Mesenchymal stem cell (in vitro differentiated cells and primary cell): Measurements from ENCODE around the gene BEND7.
"Not testable (repeated sequence)": the region's sequence is repeated elsewhere in the genome, so short reads cannot be mapped to it uniquely, and the experiment has no call there.

ENCODE experiments used
- DNase-seq: peaks from one replicate; pipeline ENCODE4 v3.0.0-alpha.2; 2013
- H2AFZ ChIP-seq: one replicate; pipeline ENCODE4 v1.6.1; 2013; ENCODE audit warnings: low read depth, mild to moderate bottlenecking, control low read depth, inconsistent platforms, low read length, moderate library complexity
- H2AK5ac ChIP-seq: 2 replicates; pipeline ENCODE4 v1.6.1; 2013; ENCODE audit warnings: low read length, moderate library complexity, mild to moderate bottlenecking, inconsistent platforms; ENCODE audit not compliant: severe bottlenecking
- H2BK120ac ChIP-seq: one replicate; pipeline ENCODE4 v1.6.1; 2013; ENCODE audit warnings: low read depth, mild to moderate bottlenecking, inconsistent platforms, low read length, moderate library complexity
- H2BK12ac ChIP-seq, 2 experiments: one replicate each; pipeline ENCODE4 v1.6.1; 2013; ENCODE audit warnings: inconsistent platforms in 2 of 2, low read length in 2 of 2, mild to moderate bottlenecking in 2 of 2, moderate library complexity in 2 of 2, control low read depth in 1 of 2
- H2BK15ac ChIP-seq: one replicate; pipeline ENCODE4 v1.6.1; 2013; ENCODE audit warnings: mild to moderate bottlenecking, low read depth, inconsistent platforms; ENCODE audit not compliant: poor library complexity, severe bottlenecking
- H2BK5ac ChIP-seq: 2 replicates; pipeline ENCODE4 v1.6.1; 2013; ENCODE audit warnings: low read depth, mild to moderate bottlenecking, low read length, control low read depth, inconsistent platforms; ENCODE audit not compliant: poor library complexity, severe bottlenecking
- H3K14ac ChIP-seq, 2 experiments: one replicate each; pipeline ENCODE4 v1.6.1; 2013; ENCODE audit warnings: inconsistent platforms in 2 of 2, low read length in 2 of 2, control low read depth in 1 of 2, mild to moderate bottlenecking in 1 of 2, moderate library complexity in 1 of 2
- H3K18ac ChIP-seq, 2 experiments: one replicate each; pipeline ENCODE4 v1.6.1; 2013; ENCODE audit warnings: inconsistent platforms in 2 of 2, low read length in 2 of 2, control low read depth in 1 of 2, low read depth in 1 of 2, mild to moderate bottlenecking in 1 of 2
- H3K23ac ChIP-seq, 2 experiments: one replicate each; pipeline ENCODE4 v1.6.1; 2013; ENCODE audit warnings: inconsistent platforms in 2 of 2, low read length in 2 of 2, mild to moderate bottlenecking in 2 of 2, moderate library complexity in 2 of 2, control low read depth in 1 of 2
- H3K27ac ChIP-seq: 2 replicates; pipeline ENCODE4 v1.5.1; 2013; ENCODE audit warnings: mild to moderate bottlenecking, moderate library complexity, low read length, control low read depth, inconsistent platforms; ENCODE audit not compliant: poor library complexity, severe bottlenecking
- H3K27me3 ChIP-seq, 2 experiments: 2 replicates each; pipeline versions ENCODE4 v1.6.1 to v1.7.0; 2013; ENCODE audit warnings: low read length in 2 of 2, mild to moderate bottlenecking in 2 of 2, moderate library complexity in 2 of 2, control low read depth in 1 of 2, inconsistent platforms in 1 of 2; ENCODE audit not compliant: control insufficient read depth in 1 of 2, insufficient read depth in 1 of 2
- H3K36me3 ChIP-seq, 2 experiments: 2 replicates each; pipeline versions ENCODE4 v1.6.1 to v1.7.0; 2013; ENCODE audit warnings: low read length in 2 of 2, control low read depth in 1 of 2, inconsistent platforms in 1 of 2, low read depth in 1 of 2, mild to moderate bottlenecking in 1 of 2; ENCODE audit not compliant: insufficient read depth in 2 of 2, control insufficient read depth in 1 of 2
- H3K4ac ChIP-seq, 2 experiments: one replicate each; pipeline ENCODE4 v1.6.1; 2013; ENCODE audit warnings: inconsistent platforms in 2 of 2, low read length in 2 of 2, mild to moderate bottlenecking in 2 of 2, moderate library complexity in 2 of 2, control low read depth in 1 of 2, low read depth in 1 of 2
- H3K4me1 ChIP-seq: 2 replicates; pipeline ENCODE4 v1.6.1; 2013; ENCODE audit warnings: low read depth, low read length, control low read depth; ENCODE audit not compliant: control insufficient read depth, insufficient read depth
- H3K4me2 ChIP-seq: 2 replicates; pipeline ENCODE4 v1.6.1; 2013; ENCODE audit warnings: low read length, mild to moderate bottlenecking, inconsistent platforms; ENCODE audit not compliant: poor library complexity, severe bottlenecking
- H3K4me3 ChIP-seq, 2 experiments: 2 replicates each; pipeline versions ENCODE4 v1.5.1 to v1.7.0; 2013; ENCODE audit warnings: low read length in 2 of 2, mild to moderate bottlenecking in 2 of 2, control low read depth in 1 of 2, low read depth in 1 of 2; ENCODE audit not compliant: insufficient read depth in 1 of 2
- H3K79me1 ChIP-seq: replicated peaks from 2 replicates; pipeline ENCODE4 v1.6.1; 2013; ENCODE audit warnings: mild to moderate bottlenecking, control low read depth, low read length, inconsistent platforms; ENCODE audit not compliant: poor library complexity, severe bottlenecking
- H3K9ac ChIP-seq: 2 replicates; pipeline ENCODE4 v1.7.0; 2013; ENCODE audit warnings: mild to moderate bottlenecking, low read length, moderate library complexity
- H3K9me3 ChIP-seq: 2 replicates; pipeline ENCODE4 v1.7.0; 2013; ENCODE audit warnings: mild to moderate bottlenecking, low read length; ENCODE audit not compliant: control insufficient read depth
- H4K8ac ChIP-seq: one replicate; pipeline ENCODE4 v1.6.1; 2013; ENCODE audit warnings: inconsistent platforms, mild to moderate bottlenecking, low read length, moderate library complexity
- H4K91ac ChIP-seq: one replicate; pipeline ENCODE4 v1.6.1; 2013; ENCODE audit warnings: mild to moderate bottlenecking, low read length, inconsistent platforms
- WGBS: methylation state at CpG from one replicate; pipeline ENCODE4 v1.1.7; 2013; ENCODE audit warnings: mixed read lengths; 5-methylcytosine and 5-hydroxymethylcytosine counted together

The BEND7 gene

GRCh38 chr10:13555884-13556510 is 27.2 kb upstream of the BEND7 start:
- H3K23ac ChIP-seq = no peak overlapping the region

GRCh38 chr10:13550802-13551201 is 22.0 kb upstream of the BEND7 start:
- H3K4me2 ChIP-seq = no peak overlapping the region
- no peak overlapping the region for H2BK12ac ChIP-seq
- H3K4me3 ChIP-seq = no peak overlapping the region
- H3K4ac ChIP-seq = no peak overlapping the region
- no peak for DNase-seq
- no peaks in the 10 kb centered on the region for H3K36me3 ChIP-seq
- H3K79me1 ChIP-seq = no peaks in the 10 kb centered on the region
- no peak overlapping the region for H2AK5ac ChIP-seq
- peaks cover 14% of the 10 kb centered on the region for H3K9me3 ChIP-seq
- no peak overlapping the region for H3K18ac ChIP-seq
- no peak overlapping the region for H3K14ac ChIP-seq
- H4K91ac ChIP-seq = no peak overlapping the region
- no peak overlapping the region for H4K8ac ChIP-seq
- no peak overlapping the region for H3K27ac ChIP-seq
- 100% methylated on average over 1 of the region's 2 CpGs for WGBS
- no peak overlapping the region for H2BK15ac ChIP-seq
- peaks cover 5 to 26% of the 10 kb centered on the region in 2 experiments for H3K27me3 ChIP-seq
- H2BK120ac ChIP-seq = no peak overlapping the region
- H2BK5ac ChIP-seq = no peak overlapping the region
- H3K4me1 ChIP-seq = no peaks in the 10 kb centered on the region
- no peak overlapping the region for H2AFZ ChIP-seq
- H3K23ac ChIP-seq = no peak overlapping the region
- H3K9ac ChIP-seq = no peak overlapping the region

More at GRCh38 chr10:13555884-13556510, 27.2 kb upstream of the BEND7 start:
- Histone ChIP-seq H2AFZ (no peak overlapping the region), H2BK15ac (no peak overlapping the region), H3K9ac (no peak overlapping the region), H3K4me2 (no peak overlapping the region), H3K27me3 (peaks cover 0 to 11% of the 10 kb centered on the region in 2 experiments), H2AK5ac (peak overlapping the region; percentile 2), H3K27ac (no peak overlapping the region), H3K4me1 (peaks cover 7% of the 10 kb centered on the region), H4K91ac (no peak overlapping the region), H4K8ac (no peak overlapping the region), H2BK12ac (no peak overlapping the region), H3K18ac (no peak overlapping the region), H3K4ac (no peak overlapping the region), H3K14ac (no peak overlapping the region), H2BK120ac (no peak overlapping the region), H3K79me1 (no peaks in the 10 kb centered on the region), H3K36me3 (no peaks in the 10 kb centered on the region), H3K9me3 (peaks cover 4% of the 10 kb centered on the region), H3K4me3 (no peak overlapping the region), H2BK5ac (no peak overlapping the region)
- no peak for DNase-seq
- WGBS = 97% methylated on average over 2 of the region's 2 CpGs

GRCh38 chr10:13542533-13542932 is 13.7 kb upstream of the BEND7 start:
- no peak overlapping the region for H3K4me3 ChIP-seq
- H2AK5ac ChIP-seq = no peak overlapping the region
- H2BK12ac ChIP-seq = no peak overlapping the region
- H3K4me2 ChIP-seq = no peak overlapping the region
- H4K8ac ChIP-seq = no peak overlapping the region
- H2BK5ac ChIP-seq = no peak overlapping the region
- H3K18ac ChIP-seq = no peak overlapping the region
- H2AFZ ChIP-seq = no peak overlapping the region
- no peaks in the 10 kb centered on the region for H3K79me1 ChIP-seq
- H3K14ac ChIP-seq = no peak overlapping the region
- H4K91ac ChIP-seq = no peak overlapping the region
- H3K23ac ChIP-seq = no peak overlapping the region
- H2BK15ac ChIP-seq = no peak overlapping the region
- no peak overlapping the region for H3K9ac ChIP-seq
- WGBS = 81% methylated on average over 5 of the region's 5 CpGs
- no peak overlapping the region for H2BK120ac ChIP-seq
- no peaks in the 10 kb centered on the region for H3K4me1 ChIP-seq
- H3K36me3 ChIP-seq = no peaks in the 10 kb centered on the region
- DNase-seq = no peak
- no peak overlapping the region for H3K4ac ChIP-seq
- H3K9me3 ChIP-seq = no peaks in the 10 kb centered on the region
- H3K27ac ChIP-seq = no peak overlapping the region
- H3K27me3 ChIP-seq = peaks cover 56 to 71% of the 10 kb centered on the region in 2 experiments

GRCh38 chr10:13537985-13538384 is 9.2 kb upstream of the BEND7 start:
- not testable (repeated sequence) for H2BK5ac ChIP-seq, H3K9ac ChIP-seq, H2BK12ac ChIP-seq, H3K4ac ChIP-seq, H3K4me1 ChIP-seq, H4K8ac ChIP-seq, H3K23ac ChIP-seq, H2BK15ac ChIP-seq, H2BK120ac ChIP-seq, H3K18ac ChIP-seq, H3K9me3 ChIP-seq, H3K14ac ChIP-seq, H4K91ac ChIP-seq, DNase-seq, H2AFZ ChIP-seq, H3K4me3 ChIP-seq, H2AK5ac ChIP-seq, H3K27ac ChIP-seq, H3K79me1 ChIP-seq, H3K4me2 ChIP-seq, H3K36me3 ChIP-seq
- H3K27me3 ChIP-seq = peaks cover 31 to 54% of the 10 kb centered on the region in 2 experiments
- 85% methylated on average over 9 of the region's 9 CpGs for WGBS
